WERI-Rb-1 (cell line): ENCODE measurements around the gene MACROD2.
"Not testable (repeated sequence)": the region's sequence is repeated elsewhere in the genome, so short reads cannot be mapped to it uniquely, and the experiment has no call there.

Experiments used
- DNase-seq: peaks from one replicate; pipeline ENCODE4 v3.0.0-alpha.2; 2020
- H3K27ac ChIP-seq: fragments of 250-450 bp; sonication (Bioruptor Pico); 2 replicates; pipeline ENCODE4 v1.5.1; 2020; ENCODE audit warnings: mild to moderate bottlenecking, moderate library complexity
- H3K27me3 ChIP-seq: fragments of 250-450 bp; sonication (Bioruptor Pico); 2 replicates; pipeline ENCODE4 v1.5.1; 2021; ENCODE audit warnings: mild to moderate bottlenecking, low read depth, moderate library complexity; ENCODE audit not compliant: insufficient read depth, severe bottlenecking
- H3K36me3 ChIP-seq: fragments of 250-450 bp; sonication (Bioruptor Pico); 2 replicates; pipeline ENCODE4 v1.5.1; 2020; ENCODE audit warnings: mild to moderate bottlenecking, moderate library complexity
- H3K4me3 ChIP-seq: 2 replicates; pipeline ENCODE4 v1.5.1; 2011; ENCODE audit warnings: low read depth, mild to moderate bottlenecking, control low read depth, low read length
- H3K9me3 ChIP-seq: fragments of 250-450 bp; sonication (Bioruptor Pico); 2 replicates; pipeline ENCODE4 v1.5.1; 2021; ENCODE audit warnings: mild to moderate bottlenecking, moderate library complexity; ENCODE audit not compliant: severe bottlenecking
- CTCF ChIP-seq: IDR thresholded peaks from 2 replicates; pipeline ENCODE4 v1.5.1; 2011; ENCODE audit warnings: low read depth, mild to moderate bottlenecking, control low read depth, inconsistent platforms, low read length

MACROD2 gene

GRCh38 chr20:15977758-15978157 lies 1982.4 kb downstream of the MACROD2 start:
- no peak overlapping the region for H3K27ac ChIP-seq
- H3K4me3 ChIP-seq: no peak overlapping the region
- no peak for TF ChIP-seq CTCF
- H3K9me3 ChIP-seq: no peaks in the 10 kb centered on the region
- H3K27me3 ChIP-seq: no peaks in the 10 kb centered on the region
- DNase-seq: no peak
- H3K36me3 ChIP-seq: no peaks in the 10 kb centered on the region

GRCh38 chr20:15985494-15986368 lies 1990.4 kb downstream of the MACROD2 start:
- not testable (repeated sequence) for DNase-seq, H3K4me3 ChIP-seq, H3K27me3 ChIP-seq, H3K27ac ChIP-seq, H3K36me3 ChIP-seq, H3K9me3 ChIP-seq

GRCh38 chr20:15986690-15987089 lies 1991.4 kb downstream of the MACROD2 start:
- Histone ChIP-seq H3K27ac (no peak overlapping the region), H3K9me3 (no peaks in the 10 kb centered on the region)
- TF ChIP-seq CTCF: no peak

GRCh38 chr20:15991279-15991678 lies 1996.0 kb downstream of the MACROD2 start:
- H3K36me3 ChIP-seq: no peaks in the 10 kb centered on the region
- TF ChIP-seq CTCF: no peak
- no peaks in the 10 kb centered on the region for H3K9me3 ChIP-seq
- H3K27me3 ChIP-seq: no peaks in the 10 kb centered on the region
- DNase-seq: no peak
- H3K27ac ChIP-seq: no peak overlapping the region
- no peak overlapping the region for H3K4me3 ChIP-seq

More at GRCh38 chr20:15986690-15987089, 1991.4 kb downstream of the MACROD2 start:
- Histone ChIP-seq H3K27me3 (no peaks in the 10 kb centered on the region), H3K36me3 (no peaks in the 10 kb centered on the region), H3K4me3 (no peak overlapping the region)
- DNase-seq: no peak

GRCh38 chr20:15992564-15992963 lies 1997.2 kb downstream of the MACROD2 start:
- Histone ChIP-seq H3K36me3 (no peaks in the 10 kb centered on the region), H3K27ac (no peak overlapping the region), H3K4me3 (no peak overlapping the region), H3K27me3 (no peaks in the 10 kb centered on the region), H3K9me3 (peaks cover 8% of the 10 kb centered on the region)
- DNase-seq: no peak
- no peak for TF ChIP-seq CTCF

- H3K27ac ChIP-seq: no peak overlapping the region
- H3K9me3 ChIP-seq: peaks cover 9% of the 10 kb centered on the region
- no peak overlapping the region for H3K4me3 ChIP-seq
- H3K27me3 ChIP-seq: no peaks in the 10 kb centered on the region
- no peaks in the 10 kb centered on the region for H3K36me3 ChIP-seq
- DNase-seq: no peak
- no peak for TF ChIP-seq CTCF
These were observed 2004.8 kb downstream of the MACROD2 start for GRCh38 chr20:16000112-16000511.
